PC-3 (cell line): ENCODE results near the gene SLC38A10. TPM values are rescaled to one million over a fixed set of nuclear protein-coding genes. Genes with fewer than 3 reads are reported as not detected.

Source experiments
- ATAC-seq: fragments of 200-7000 bp; cut with Tn5 transposase; 2 replicates; pipeline ENCODE4 v1.9.1; 2020; ENCODE audit warnings: mild to moderate bottlenecking, moderate library complexity
- BruUV-seq: library from RNA; stranded (reverse); fragments of 400-500 nt; replicated peaks from 2 replicates; lab custom pipeline; 2021; lab: Mats Ljungman, UMichigan
- CTCF ChIA-PET: fragments of 300-600 bp; sonication (Branson Sonifier 250); formaldehyde crosslinking; loops from one replicate; lab custom pipeline; 2022; ENCODE audit warnings: antibody characterized with exemption; lab: Charles Lee
- POLR2A ChIA-PET: fragments of 300-600 bp; sonication (Branson Sonifier 250); formaldehyde crosslinking; loops from one replicate; lab custom pipeline; 2022; ENCODE audit warnings: antibody characterized with exemption; ENCODE audit not compliant: unreplicated experiment; lab: Charles Lee
- DNase-seq: peaks from one replicate; pipeline ENCODE4 v3.0.0-alpha.2; 2015
- H2AFZ ChIP-seq: fragments of 300-600 bp; sonication (generic); 2 replicates; pipeline ENCODE4 v1.6.0; 2016; ENCODE audit warnings: antibody characterized with exemption, low read length
- H3F3A ChIP-seq: fragments of 300-600 bp; sonication (generic); one replicate; pipeline ENCODE4 v1.6.0; 2017; ENCODE audit warnings: antibody characterized with exemption, low read length, control low read depth, mild to moderate bottlenecking; ENCODE audit not compliant: unreplicated experiment
- H3K27ac ChIP-seq: fragments of 300-600 bp; sonication (generic); 2 replicates; pipeline ENCODE4 v1.5.1; 2016; ENCODE audit warnings: mild to moderate bottlenecking, low read length
- H3K27me3 ChIP-seq: fragments of 300-600 bp; sonication (generic); 2 replicates; pipeline ENCODE4 v1.6.1; 2016; ENCODE audit warnings: low read length, mixed read lengths
- H3K36me3 ChIP-seq: fragments of 300-600 bp; sonication (generic); 2 replicates; pipeline ENCODE4 v1.6.1; 2016; ENCODE audit warnings: low read depth, mixed run types, low read length, mixed read lengths
- H3K4me1 ChIP-seq: fragments of 300-600 bp; sonication (generic); 2 replicates; pipeline ENCODE4 v1.5.1; 2016; ENCODE audit warnings: low read length; ENCODE audit not compliant: insufficient read depth
- H3K4me2 ChIP-seq: fragments of 300-600 bp; sonication (generic); 2 replicates; pipeline ENCODE4 v1.6.0; 2016; ENCODE audit warnings: low read length
- H3K4me3 ChIP-seq: fragments of 300-600 bp; sonication (generic); 2 replicates; pipeline ENCODE4 v1.5.1; 2016; ENCODE audit warnings: mild to moderate bottlenecking, low read length, mixed read lengths
- H3K79me2 ChIP-seq: fragments of 300-600 bp; sonication (generic); 2 replicates; pipeline ENCODE4 v1.6.1; 2017; ENCODE audit warnings: low read length, mixed read lengths
- H3K9ac ChIP-seq: fragments of 300-600 bp; sonication (generic); 2 replicates; pipeline ENCODE4 v1.6.0; 2016; ENCODE audit warnings: mild to moderate bottlenecking, low read length
- H3K9me2 ChIP-seq: fragments of 300-600 bp; sonication (generic); replicated peaks from 2 replicates; pipeline ENCODE4 v1.6.1; 2016; ENCODE audit warnings: mixed run types, low read length, mixed read lengths
- H3K9me3 ChIP-seq: fragments of 300-600 bp; sonication (generic); 2 replicates; pipeline ENCODE4 v1.6.1; 2016; ENCODE audit warnings: low read length, mixed read lengths
- H4K20me1 ChIP-seq: fragments of 300-600 bp; sonication (generic); 2 replicates; pipeline ENCODE4 v1.6.1; 2016; ENCODE audit warnings: low read length, mixed read lengths
- EZH2 ChIP-seq: fragments of 300-600 bp; sonication (generic); IDR thresholded peaks from one replicate; pipeline ENCODE4 v1.6.1; 2017; ENCODE audit warnings: antibody characterized with exemption, mild to moderate bottlenecking, low read length; ENCODE audit not compliant: unreplicated experiment
- EZH2phosphoT487 ChIP-seq: fragments of 300-600 bp; sonication (generic); IDR thresholded peaks from 2 replicates; pipeline ENCODE4 v1.6.1; 2018; ENCODE audit warnings: mild to moderate bottlenecking, antibody characterized with exemption, low read length, borderline replicate concordance
- intact Hi-C: fragments of 100-400 bp; cut with micrococcal nuclease; formaldehyde crosslinking; loops from 2 replicates; pipeline ENCODE4 v1.9.0; 2023
- total RNA-seq: library from RNA; depleted of rRNA; stranded (reverse); fragments of >200 nt; gene quantifications from 2 replicates; pipeline ENCODE4 v1.2.3, GENCODE V29; 2014
- TF ChIP-seq, protein P1 (sequence below): fragments of 300-600 bp; sonication (generic); conservative IDR thresholded peaks from 2 replicates; pipeline ENCODE4 v1.5.1; 2017; ENCODE audit warnings: antibody characterized with exemption, low read depth, mild to moderate bottlenecking, low read length

Gene SLC38A10
- total RNA-seq, 1 experiment from 2014 or later = 77.8 TPM

- no peak overlapping the region for H3K27ac ChIP-seq
- intact Hi-C loops = loop anchor here (2.0 kb wide), 1 partner anchor 33 kb away; no protein-coding TSS in a partner anchor
- no TSS peak for BruUV-seq
- no peaks in the 10 kb centered on the region for H3F3A ChIP-seq
- ATAC-seq (no peak), DNase-seq (no peak)
- TF ChIP-seq, protein P1, sequence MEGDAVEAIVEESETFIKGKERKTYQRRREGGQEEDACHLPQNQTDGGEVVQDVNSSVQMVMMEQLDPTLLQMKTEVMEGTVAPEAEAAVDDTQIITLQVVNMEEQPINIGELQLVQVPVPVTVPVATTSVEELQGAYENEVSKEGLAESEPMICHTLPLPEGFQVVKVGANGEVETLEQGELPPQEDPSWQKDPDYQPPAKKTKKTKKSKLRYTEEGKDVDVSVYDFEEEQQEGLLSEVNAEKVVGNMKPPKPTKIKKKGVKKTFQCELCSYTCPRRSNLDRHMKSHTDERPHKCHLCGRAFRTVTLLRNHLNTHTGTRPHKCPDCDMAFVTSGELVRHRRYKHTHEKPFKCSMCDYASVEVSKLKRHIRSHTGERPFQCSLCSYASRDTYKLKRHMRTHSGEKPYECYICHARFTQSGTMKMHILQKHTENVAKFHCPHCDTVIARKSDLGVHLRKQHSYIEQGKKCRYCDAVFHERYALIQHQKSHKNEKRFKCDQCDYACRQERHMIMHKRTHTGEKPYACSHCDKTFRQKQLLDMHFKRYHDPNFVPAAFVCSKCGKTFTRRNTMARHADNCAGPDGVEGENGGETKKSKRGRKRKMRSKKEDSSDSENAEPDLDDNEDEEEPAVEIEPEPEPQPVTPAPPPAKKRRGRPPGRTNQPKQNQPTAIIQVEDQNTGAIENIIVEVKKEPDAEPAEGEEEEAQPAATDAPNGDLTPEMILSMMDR = no peak
- TF ChIP-seq EZH2phosphoT487 (no peak), EZH2 (no peak)
- H3K79me2 ChIP-seq = no peaks in the 10 kb centered on the region
- H3K27me3 ChIP-seq = no peaks in the 10 kb centered on the region
- H3K9me2 ChIP-seq = no peaks in the 10 kb centered on the region
- no peak overlapping the region for H2AFZ ChIP-seq
- H3K4me1 ChIP-seq = peaks cover 11% of the 10 kb centered on the region
- ChIA-PET POLR2A (interaction anchor here (0.6 kb wide), 1 partner anchor 115 kb away, joined by 12 read pairs; no protein-coding TSS in a partner anchor), CTCF (interaction anchor here (0.7 kb wide), 1 partner anchor 25 kb away, joined by 5 read pairs; no protein-coding TSS in a partner anchor)
- no peak overlapping the region for H3K4me2 ChIP-seq
- no peaks in the 10 kb centered on the region for H3K9me3 ChIP-seq
- H3K9ac ChIP-seq = no peak overlapping the region
- H3K36me3 ChIP-seq = no peaks in the 10 kb centered on the region
- H3K4me3 ChIP-seq = no peak overlapping the region
- no peaks in the 10 kb centered on the region for H4K20me1 ChIP-seq
Observed at GRCh38 chr17:81307636-81308560, 12.8 kb upstream of the SLC38A10 start.

- H3K4me3 ChIP-seq = no peak overlapping the region
- H3K9ac ChIP-seq = no peak overlapping the region
- H3K4me2 ChIP-seq = no peak overlapping the region
- H3K4me1 ChIP-seq = peaks cover 11% of the 10 kb centered on the region
- ChIA-PET CTCF (no interaction called here), POLR2A (no interaction called here)
- no peaks in the 10 kb centered on the region for H3F3A ChIP-seq
- H3K79me2 ChIP-seq = no peaks in the 10 kb centered on the region
- BruUV-seq = no TSS peak
- H4K20me1 ChIP-seq = no peaks in the 10 kb centered on the region
- no peak overlapping the region for H3K27ac ChIP-seq
- H3K9me2 ChIP-seq = no peaks in the 10 kb centered on the region
- intact Hi-C loops = no loop called here
- ATAC-seq = no peak
- H3K36me3 ChIP-seq = no peaks in the 10 kb centered on the region
- H2AFZ ChIP-seq = no peak overlapping the region
- TF ChIP-seq EZH2phosphoT487 (no peak), EZH2 (no peak)
- TF ChIP-seq, protein P1 = no peak
- no peak for DNase-seq
- H3K9me3 ChIP-seq = no peaks in the 10 kb centered on the region
- no peaks in the 10 kb centered on the region for H3K27me3 ChIP-seq
Observed at GRCh38 chr17:81306898-81307510, 11.9 kb upstream of the SLC38A10 start.

- DNase-seq = no peak
- CTCF ChIA-PET = no interaction called here
- H3K36me3 ChIP-seq = no peaks in the 10 kb centered on the region
- TF ChIP-seq EZH2 (no peak), EZH2phosphoT487 (no peak)
- TF ChIP-seq, protein P1 = no peak
- no peaks in the 10 kb centered on the region for H3K79me2 ChIP-seq
- no peaks in the 10 kb centered on the region for H3F3A ChIP-seq
- no TSS peak for BruUV-seq
- intact Hi-C loops = no loop called here
- no peak for ATAC-seq
- H2AFZ ChIP-seq = no peak overlapping the region
- no peaks in the 10 kb centered on the region for H3K9me2 ChIP-seq
- H3K4me3 ChIP-seq = no peak overlapping the region
- POLR2A ChIA-PET = no interaction called here
- H3K4me2 ChIP-seq = no peak overlapping the region
- H3K9me3 ChIP-seq = no peaks in the 10 kb centered on the region
- peaks cover 11% of the 10 kb centered on the region for H3K4me1 ChIP-seq
- H3K27me3 ChIP-seq = no peaks in the 10 kb centered on the region
- H4K20me1 ChIP-seq = no peaks in the 10 kb centered on the region
- H3K27ac ChIP-seq = no peak overlapping the region
- no peak overlapping the region for H3K9ac ChIP-seq
Observed at GRCh38 chr17:81306491-81306890, 11.4 kb upstream of the SLC38A10 start.
